Occipital lobe (tissue), 2 donors: Measurements from ENCODE around the gene NES. TPM values are rescaled to one million over a fixed set of nuclear protein-coding genes. Genes with fewer than 3 reads are reported as not detected.
A peak's percentile ranks its signal among the peaks of the same experiment; 100 is the strongest.
"Not testable (repeated sequence)": the region's sequence is repeated elsewhere in the genome, so short reads cannot be mapped to it uniquely, and the experiment has no call there.

ENCODE experiments used
- DNase-seq: peaks from one replicate; lab custom pipeline; 2025; lab: John Stamatoyannopoulos, UW
- total RNA-seq: library from RNA; depleted of rRNA; stranded (reverse); fragments of >200 nt; gene quantifications from one replicate; pipeline ENCODE4 v1.2.3, GENCODE V29; 2014

The NES gene
- total RNA-seq, 1 donor from 2014 or later = 24.0 TPM

DNA sequence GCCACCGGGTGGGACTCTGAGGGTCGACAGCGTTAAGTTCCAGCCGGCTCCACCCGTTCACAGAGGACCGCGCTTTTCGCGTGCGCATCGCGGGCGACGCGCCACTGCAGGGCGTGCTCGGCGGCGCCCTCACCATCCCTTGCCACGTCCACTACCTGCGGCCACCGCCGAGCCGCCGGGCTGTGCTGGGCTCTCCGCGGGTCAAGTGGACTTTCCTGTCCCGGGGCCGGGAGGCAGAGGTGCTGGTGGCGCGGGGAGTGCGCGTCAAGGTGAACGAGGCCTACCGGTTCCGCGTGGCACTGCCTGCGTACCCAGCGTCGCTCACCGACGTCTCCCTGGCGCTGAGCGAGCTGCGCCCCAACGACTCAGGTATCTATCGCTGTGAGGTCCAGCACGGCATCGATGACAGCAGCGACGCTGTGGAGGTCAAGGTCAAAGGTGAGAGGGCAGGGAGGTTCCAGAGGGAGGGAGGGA is 30.4 kb downstream of the NES start:
- no peak for DNase-seq

DNA sequence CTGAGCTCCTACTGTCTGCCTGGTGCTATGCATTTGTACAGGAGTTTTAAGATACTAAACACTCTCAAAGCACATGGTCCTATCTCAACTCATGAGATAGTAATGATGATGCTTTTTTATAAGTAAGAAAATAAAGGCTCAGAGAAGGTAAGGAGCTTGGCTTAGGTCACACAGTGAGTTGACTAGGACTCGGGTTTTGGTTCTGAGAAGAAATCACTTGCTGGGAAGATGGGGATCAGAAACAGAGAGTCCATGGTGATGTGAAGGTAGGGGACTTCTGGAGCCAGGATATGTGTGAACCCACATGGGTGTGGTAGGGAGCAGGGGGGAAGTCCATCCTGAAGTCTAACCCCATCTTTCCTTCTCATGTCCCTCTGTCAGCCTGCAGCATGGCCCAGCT is 31.5 kb downstream of the NES start:
- DNase-seq = no peak

GRCh38 chr1:156645056-156645455 is 32.2 kb downstream of the NES start:
- no peak for DNase-seq

DNA sequence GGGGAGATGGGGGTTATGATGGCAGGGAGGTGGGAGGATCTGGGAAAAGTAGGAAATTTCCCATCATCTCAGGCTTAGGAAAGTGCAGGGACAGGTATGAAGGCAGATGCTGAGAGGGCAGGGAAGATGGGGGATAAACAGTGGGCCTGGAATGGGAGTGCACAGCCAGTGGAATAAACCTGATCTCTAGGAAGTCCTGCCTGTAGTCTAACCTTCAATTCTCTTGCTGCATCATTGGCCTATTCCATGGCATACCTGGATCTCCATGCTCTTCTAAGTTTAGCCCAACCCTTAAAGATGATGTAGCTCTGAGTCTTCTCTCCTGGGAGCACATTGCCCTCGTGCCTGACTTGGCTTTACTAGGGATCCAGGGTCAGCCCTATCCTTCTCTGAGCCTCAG is 32.6 kb downstream of the NES start:
- DNase-seq = no peak

DNA sequence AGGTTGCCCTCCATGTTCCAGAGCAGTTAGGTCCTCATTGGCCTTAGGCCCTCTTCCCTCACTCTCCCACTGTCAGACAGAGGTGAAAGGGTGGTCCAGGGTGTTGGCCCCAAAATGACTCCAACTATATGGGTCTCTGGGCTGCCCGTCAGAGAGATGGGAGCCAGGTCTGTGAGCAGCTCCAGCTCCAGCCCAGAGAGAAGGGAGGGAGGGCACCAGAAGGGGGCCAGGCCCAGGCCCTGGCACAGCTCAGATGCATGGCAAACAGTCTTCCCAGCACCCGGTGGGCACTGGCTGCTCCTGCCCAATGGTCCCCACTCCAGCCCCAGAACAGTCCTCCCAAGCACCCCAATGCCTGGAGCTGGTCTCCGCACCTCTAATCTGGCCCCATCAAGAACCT is 33.1 kb downstream of the NES start:
- DNase-seq = no peak

- no peak for DNase-seq
These were observed 33.5 kb downstream of the NES start for GRCh38 chr1:156643778-156644092.

GRCh38 chr1:156643049-156643777 is 34.0 kb downstream of the NES start:
- DNase-seq = no peak

DNA sequence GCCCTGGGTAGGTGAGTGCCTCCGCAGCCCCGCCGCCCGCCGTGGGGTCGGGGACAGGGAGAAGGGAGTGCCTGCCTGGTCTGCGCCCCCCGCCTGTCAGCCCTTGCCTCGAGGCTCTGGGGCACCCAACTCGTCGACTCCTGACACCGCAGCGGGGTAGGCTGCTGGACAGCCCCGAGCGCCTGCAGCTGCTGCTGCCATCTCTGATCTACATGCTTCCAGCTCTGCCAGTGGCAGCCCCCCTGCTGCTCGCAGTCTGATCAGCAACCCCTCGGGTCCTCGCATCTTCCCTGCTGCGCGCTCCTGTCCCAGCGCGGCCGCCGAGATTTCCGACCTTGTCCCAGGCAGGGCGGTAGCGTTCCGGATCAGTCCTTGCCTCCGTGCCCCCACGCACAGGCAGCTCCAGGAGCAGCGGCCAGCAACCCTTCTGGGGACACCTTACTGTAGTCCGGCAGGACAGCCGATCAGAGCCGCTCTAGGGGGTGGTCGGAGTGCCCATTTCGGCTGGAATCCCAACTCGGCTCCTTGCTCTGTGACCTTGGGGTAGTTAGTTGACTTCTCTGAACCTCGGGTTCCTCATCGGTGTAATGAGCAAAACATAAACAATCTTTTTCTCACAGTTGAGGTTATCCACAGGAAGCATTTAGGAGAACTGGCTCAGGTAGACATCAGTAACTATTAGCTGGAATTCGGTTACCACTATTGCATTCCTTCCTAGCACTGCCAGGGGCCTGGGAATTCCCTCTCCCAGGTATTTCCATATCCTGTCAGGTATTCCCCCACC is 34.8 kb downstream of the NES start:
- no peak for DNase-seq

DNA sequence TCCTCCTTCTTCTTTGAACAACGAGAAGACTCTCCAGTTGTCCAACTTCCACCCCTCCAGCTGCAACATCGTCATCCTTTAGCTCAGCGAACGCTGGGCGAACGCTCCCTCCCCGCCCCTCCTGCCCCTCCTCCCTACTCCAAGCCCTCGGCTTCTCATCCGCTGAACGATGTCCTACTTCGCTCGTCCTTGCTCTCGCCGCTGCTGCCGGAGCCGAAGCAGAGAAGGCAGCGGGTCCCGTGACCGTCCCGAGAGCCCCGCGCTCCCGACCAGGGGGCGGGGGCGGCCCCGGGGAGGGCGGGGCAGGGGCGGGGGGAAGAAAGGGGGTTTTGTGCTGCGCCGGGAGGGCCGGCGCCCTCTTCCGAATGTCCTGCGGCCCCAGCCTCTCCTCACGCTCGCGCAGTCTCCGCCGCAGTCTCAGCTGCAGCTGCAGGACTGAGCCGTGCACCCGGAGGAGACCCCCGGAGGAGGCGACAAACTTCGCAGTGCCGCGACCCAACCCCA is 35.4 kb downstream of the NES start, which contains the start of gene BCAN:
Gene BCAN, plus strand, starts transcription at position 357 of the 504 bp plus-strand sequence. CDS start 3,938 bp downstream, outside the sequence.
- peak; percentile 73 for DNase-seq

DNA sequence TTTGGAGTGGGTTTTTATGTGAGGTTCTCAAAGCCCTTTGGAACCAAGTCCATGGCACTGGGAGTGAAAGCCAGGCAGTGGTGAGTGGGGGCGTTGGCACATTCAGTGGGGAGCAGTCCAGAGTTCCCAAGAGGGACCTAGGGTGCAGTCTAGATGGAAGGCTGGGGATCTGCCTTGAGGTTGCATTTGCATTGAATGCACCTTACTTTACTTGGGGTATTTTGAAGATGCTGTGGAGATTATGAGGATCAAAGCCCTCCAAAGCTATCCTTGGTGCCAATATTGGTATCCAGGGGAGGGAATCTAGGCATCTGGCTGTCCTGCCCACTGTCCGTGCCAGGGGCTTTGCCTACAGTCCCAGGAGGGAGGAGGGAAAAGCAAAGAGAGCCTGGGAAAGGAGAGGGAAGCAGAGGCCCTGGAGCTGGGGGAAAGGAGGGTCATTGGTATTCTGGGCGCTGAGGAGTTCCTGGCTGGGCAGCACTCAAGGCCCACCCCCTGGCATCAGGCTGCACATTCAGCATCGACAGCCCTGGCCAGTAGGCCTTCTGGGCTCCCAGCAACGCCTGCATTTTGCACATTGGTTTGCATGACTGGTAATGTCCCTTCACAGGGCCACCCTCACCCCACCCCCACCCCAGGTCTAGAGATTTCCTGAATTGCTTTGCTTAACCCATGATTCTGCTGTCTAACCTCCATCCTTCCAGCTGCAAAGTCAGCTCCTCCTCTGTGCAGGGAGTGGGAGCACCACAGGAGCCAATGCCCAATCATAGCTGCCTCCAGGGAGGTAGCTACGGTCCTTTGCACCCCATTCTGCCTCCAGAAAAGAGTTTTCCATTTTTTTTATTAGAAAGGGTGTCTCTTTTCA is 36.1 kb downstream of the NES start:
- DNase-seq = no peak

GRCh38 chr1:156639601-156640101 is 37.6 kb downstream of the NES start:
- no peak for DNase-seq

DNA sequence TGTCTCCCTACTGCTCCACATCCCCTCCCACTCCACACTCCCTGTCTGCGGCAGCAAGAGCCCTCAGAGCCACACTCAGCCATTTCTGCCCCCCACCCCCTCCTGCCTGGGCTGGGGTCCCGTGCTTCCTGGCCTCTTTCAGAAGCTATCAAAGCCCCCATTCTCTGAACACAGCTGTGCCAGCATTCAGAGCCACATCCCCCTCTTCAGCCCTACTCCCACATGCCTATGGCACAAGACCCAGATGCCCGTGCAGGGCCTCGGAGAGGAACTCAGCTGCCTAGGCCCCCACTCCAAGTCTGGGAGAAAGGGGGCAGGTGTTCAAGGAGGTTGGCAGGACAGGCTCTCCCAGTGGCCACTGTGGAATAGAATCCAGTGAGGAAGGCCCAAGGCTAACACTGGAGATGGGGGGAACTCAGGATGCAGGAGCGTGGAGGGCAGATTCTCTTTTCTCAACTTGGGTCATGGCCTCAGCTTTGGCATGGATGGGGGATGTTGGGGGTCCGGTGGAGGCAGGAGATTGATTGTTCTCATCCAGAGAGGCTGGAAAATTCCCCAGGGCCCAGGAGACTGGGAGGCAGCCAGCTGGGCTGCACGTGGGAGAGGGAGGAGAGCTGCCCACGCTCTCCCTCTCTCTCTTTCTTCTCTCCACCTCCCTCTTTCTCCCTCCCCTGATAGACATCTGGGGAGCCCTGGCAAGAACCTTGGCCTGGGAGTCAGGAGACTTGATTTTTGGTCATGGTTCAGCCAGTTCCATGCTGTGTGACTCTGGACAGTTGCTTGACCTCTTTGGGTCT is 38.8 kb downstream of the NES start:
- DNase-seq = peak; percentile 42

DNA sequence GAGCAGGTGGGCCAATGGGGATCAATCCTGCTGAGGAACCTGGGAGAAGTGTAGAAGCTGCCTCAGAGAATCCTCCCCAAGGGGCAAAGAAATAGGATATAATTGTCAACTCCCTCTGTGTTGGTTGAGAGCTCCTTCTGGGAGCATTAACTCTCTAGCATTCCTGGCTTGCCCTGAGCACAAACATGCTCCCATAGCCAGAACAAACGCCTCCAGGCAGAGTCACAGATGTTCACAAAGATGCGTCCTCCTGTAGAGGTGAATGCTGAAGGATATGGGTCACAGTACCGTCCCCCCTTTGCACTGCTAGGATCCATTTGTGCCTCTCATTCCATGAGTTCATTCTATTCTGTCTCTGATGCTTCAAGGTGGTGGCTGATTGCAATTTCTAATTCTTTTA is 44.9 kb downstream of the NES start:
- no peak for DNase-seq

DNA sequence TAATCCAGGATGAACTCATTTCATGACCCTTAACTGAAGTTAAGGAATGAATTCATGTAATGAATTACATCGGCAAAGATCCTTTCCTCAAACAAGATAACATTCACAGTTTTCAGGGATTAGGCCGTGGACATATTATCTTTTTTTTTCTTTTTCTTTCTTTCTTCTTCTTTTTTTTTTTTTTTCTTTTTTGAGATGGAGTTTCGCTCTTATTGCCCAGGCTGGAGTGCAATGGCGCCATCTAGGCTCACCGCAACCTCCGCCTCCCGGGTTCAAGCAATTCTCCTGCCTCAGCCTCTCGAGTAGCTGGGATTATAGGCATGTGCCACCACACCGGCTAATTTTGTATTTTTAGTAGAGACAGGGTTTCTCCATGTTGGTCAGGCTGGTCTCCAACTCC is 46.1 kb downstream of the NES start:
- DNase-seq = not testable (repeated sequence)

DNA sequence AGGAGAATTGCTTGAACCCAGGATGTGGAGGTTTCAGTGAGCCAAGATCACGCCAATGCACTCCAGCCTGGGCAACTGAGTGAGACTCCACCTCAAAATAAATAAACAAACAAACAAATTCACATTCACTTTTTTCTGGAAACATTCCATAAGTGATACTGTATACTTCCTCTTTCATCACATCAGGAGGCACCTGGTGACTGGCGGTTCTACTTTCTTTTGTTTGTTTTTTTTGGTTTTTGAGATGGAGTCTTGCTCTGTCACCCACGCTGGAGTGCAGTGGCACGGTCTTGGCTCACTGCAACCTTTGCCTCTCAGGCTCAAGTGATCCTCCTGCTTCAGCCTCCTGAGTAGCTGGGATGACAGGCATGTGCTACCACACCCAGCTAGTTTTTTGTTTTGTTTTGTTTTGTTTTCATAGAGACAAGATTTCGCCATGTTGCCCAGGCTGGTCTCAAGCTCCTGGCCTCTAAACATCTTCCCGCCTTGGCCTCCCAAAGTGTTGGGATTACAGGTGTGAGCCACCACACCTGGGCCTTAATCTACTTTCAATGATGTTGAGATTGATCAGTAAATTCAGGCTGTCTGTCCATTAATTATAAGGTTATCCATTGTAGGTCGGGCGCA is 47.3 kb downstream of the NES start:
- no peak for DNase-seq

DNA sequence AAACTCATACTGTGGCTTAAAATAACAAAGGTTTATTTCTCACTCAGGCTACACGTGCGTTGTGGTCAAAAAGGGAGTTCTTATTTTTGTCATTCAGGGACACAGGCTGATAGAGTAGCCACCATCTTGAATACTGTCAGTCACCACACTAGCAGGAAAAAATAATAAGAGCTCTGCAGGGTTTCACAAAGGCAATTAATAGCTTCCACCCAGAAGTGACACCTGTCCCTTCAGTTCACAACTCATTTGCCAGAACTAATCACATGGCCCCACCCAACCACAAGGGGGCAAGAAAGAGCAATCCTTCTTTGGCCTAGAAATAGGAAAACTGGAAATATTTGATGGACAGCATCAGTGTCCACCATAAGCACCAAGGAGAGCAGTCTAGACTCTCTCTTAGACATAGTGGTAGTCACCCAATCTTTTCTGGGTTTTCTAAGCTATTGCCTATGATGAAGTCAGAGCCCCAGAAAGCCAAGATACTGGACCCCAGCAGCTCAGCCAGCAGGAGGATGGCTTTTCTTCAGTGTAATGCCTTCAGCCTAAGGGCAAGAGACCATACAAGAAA is 49.8 kb downstream of the NES start:
- DNase-seq = no peak

GRCh38 chr1:156626079-156626438 is 51.1 kb downstream of the NES start:
- no peak for DNase-seq

DNA sequence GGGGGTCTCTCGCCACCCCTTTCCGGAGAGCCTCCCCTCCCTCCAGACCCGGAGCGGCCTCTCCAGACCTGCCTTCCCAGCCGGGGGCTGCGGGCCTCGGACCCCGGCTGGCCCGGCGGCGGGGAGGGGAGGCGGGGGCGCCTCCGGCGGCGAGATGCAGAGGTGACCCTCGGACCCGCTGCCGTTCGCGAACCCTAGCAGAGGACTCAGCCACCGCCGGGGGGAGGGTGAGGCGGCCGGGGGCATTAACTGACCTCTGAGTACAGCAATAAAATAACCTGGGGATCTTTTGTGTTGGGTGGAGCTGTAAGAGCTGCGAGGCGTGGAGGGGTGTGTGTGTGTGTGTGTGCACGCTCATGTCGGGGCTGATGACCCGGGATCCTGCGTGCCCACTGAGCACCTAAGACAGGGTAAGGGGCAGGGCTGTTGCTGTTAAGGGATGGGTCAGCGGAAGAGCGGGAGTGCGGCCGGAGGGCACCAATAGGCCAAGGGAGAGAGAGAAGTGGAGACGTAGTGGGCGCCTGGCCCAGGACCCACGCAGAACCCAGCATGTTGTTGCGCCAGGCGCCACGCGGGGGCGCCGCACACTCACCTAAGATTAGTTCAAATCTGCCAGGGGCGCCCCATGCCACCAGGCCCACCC is 51.6 kb downstream of the NES start:
- no peak for DNase-seq

GRCh38 chr1:156624814-156625435 is 52.3 kb downstream of the NES start:
- DNase-seq = no peak
